Fibroblast of lung (primary cell): Measurements from ENCODE around the gene POU2F1.

ENCODE experiments used
- EZH2 ChIP-seq: IDR thresholded peaks from 2 replicates; pipeline ENCODE4 v1.5.1; 2012; ENCODE audit warnings: low read length, control low read depth, mild to moderate bottlenecking; ENCODE audit errors: missing control alignments
- TF ChIP-seq, protein P1 (sequence below), 2 donors: IDR thresholded peaks in 1 of 2; conservative IDR thresholded peaks in 1 of 2; 1 replicate in 1 of 2; 2 replicates in 1 of 2; pipeline ENCODE4 v1.5.1; 2011 to 2012; ENCODE audit warnings: low read length in 2 of 2, control low read depth in 1 of 2, inconsistent platforms in 1 of 2, low read depth in 1 of 2, mild to moderate bottlenecking in 1 of 2

DNA sequence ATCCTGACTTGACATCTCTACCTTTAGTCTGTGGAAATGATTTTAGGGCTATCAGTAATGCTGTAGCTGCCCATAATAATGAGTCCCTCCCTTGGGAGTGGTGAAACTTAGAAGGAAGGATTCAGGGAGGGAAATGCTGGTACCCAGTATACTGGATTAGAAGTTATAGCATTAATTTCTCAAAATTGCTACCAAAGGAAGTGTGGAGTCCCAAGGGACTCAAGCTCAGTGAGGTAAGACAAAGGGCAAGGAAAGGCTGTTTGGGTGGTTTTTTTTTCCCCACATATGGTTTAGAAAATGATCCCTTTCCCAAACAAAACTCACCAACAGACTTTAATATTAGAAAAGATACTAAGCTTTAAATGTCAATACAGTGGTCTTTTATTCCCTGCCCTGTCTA lies 197.7 kb downstream of the POU2F1 start:
- TF ChIP-seq, protein P1, sequence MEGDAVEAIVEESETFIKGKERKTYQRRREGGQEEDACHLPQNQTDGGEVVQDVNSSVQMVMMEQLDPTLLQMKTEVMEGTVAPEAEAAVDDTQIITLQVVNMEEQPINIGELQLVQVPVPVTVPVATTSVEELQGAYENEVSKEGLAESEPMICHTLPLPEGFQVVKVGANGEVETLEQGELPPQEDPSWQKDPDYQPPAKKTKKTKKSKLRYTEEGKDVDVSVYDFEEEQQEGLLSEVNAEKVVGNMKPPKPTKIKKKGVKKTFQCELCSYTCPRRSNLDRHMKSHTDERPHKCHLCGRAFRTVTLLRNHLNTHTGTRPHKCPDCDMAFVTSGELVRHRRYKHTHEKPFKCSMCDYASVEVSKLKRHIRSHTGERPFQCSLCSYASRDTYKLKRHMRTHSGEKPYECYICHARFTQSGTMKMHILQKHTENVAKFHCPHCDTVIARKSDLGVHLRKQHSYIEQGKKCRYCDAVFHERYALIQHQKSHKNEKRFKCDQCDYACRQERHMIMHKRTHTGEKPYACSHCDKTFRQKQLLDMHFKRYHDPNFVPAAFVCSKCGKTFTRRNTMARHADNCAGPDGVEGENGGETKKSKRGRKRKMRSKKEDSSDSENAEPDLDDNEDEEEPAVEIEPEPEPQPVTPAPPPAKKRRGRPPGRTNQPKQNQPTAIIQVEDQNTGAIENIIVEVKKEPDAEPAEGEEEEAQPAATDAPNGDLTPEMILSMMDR (conservative IDR thresholded peaks at IDR 0.05 in 1 of 2, IDR thresholded peaks at IDR 0.05 in 1 of 2; ENCODE audit: low read depth in 1 of 2, low read length in 2 of 2) = no peak
- no peak for TF ChIP-seq EZH2
